Liver (tissue), 9 donors: ENCODE measurements around the gene ATP6V0A4. TPM values are rescaled to one million over a fixed set of nuclear protein-coding genes. Genes with fewer than 3 reads are reported as not detected.

Experiments
- DNase-seq: peaks from one replicate; pipeline ENCODE4 v3.0.0-alpha.2; 2017; ENCODE audit warnings: low spot score
- H3K27ac ChIP-seq, 2 donors: one replicate each; pipeline ENCODE4 v1.7.0; 2013; ENCODE audit warnings: inconsistent platforms in 2 of 2, low read length in 2 of 2, control low read depth in 1 of 2, low read depth in 1 of 2, mild to moderate bottlenecking in 1 of 2
- H3K27me3 ChIP-seq, 4 donors: one replicate each; pipeline versions ENCODE4 v1.6.1 to v1.7.0; 2013; ENCODE audit warnings: low read length in 3 of 4, inconsistent platforms in 1 of 4, mild to moderate bottlenecking in 1 of 4, moderate library complexity in 1 of 4; ENCODE audit not compliant: control insufficient read depth in 4 of 4, insufficient read depth in 4 of 4
- H3K36me3 ChIP-seq, 4 donors: one replicate each; pipeline versions ENCODE4 v1.6.1 to v1.7.0; 2013; ENCODE audit warnings: low read length in 3 of 4, mild to moderate bottlenecking in 3 of 4, low read depth in 1 of 4, moderate library complexity in 1 of 4; ENCODE audit not compliant: control insufficient read depth in 4 of 4, insufficient read depth in 3 of 4
- H3K4me1 ChIP-seq, 4 donors: one replicate each; pipeline versions ENCODE4 v1.6.1 to v1.7.0; 2013; ENCODE audit warnings: low read length in 3 of 4, mild to moderate bottlenecking in 3 of 4, moderate library complexity in 1 of 4; ENCODE audit not compliant: control insufficient read depth in 4 of 4, insufficient read depth in 4 of 4
- H3K4me3 ChIP-seq, 3 donors: one replicate each; pipeline versions ENCODE4 v1.6.1 to v1.7.0; 2013; ENCODE audit warnings: low read length in 3 of 3, control low read depth in 1 of 3, low read depth in 1 of 3, mild to moderate bottlenecking in 1 of 3
- H3K9ac ChIP-seq, 2 donors: one replicate each; pipeline ENCODE4 v1.7.0; 2013; ENCODE audit warnings: low read length in 2 of 2, mild to moderate bottlenecking in 2 of 2, moderate library complexity in 2 of 2, control low read depth in 1 of 2, low read depth in 1 of 2
- H3K9me3 ChIP-seq, 4 donors: one replicate each; pipeline versions ENCODE4 v1.6.1 to v1.7.0; 2013; ENCODE audit warnings: low read length in 3 of 4; ENCODE audit not compliant: control insufficient read depth in 4 of 4
- CTCF ChIP-seq: fragments of 150-350 bp; IDR thresholded peaks from 2 replicates; pipeline ENCODE4 v1.5.1; 2017; ENCODE audit warnings: improper control_type of control experiment, low read depth, low read length; ENCODE audit not compliant: missing input control
- EGR1 ChIP-seq, 2 donors: IDR thresholded peaks; 2 replicates each; pipeline ENCODE4 v1.6.1; 2016 to 2018; ENCODE audit warnings: antibody characterized with exemption in 2 of 2, low read depth in 2 of 2
- GABPA ChIP-seq, 2 donors: IDR thresholded peaks in 1 of 2; conservative IDR thresholded peaks in 1 of 2; 2 replicates each; pipeline ENCODE4 v1.6.1; 2016; ENCODE audit warnings: antibody characterized with exemption in 2 of 2, mild to moderate bottlenecking in 1 of 2, moderate library complexity in 1 of 2
- HNF4A ChIP-seq, 2 donors: conservative IDR thresholded peaks; 2 replicates each; pipeline ENCODE4 v1.6.1; 2016; ENCODE audit warnings: antibody characterized with exemption in 2 of 2, mild to moderate bottlenecking in 2 of 2
- HNF4G ChIP-seq: IDR thresholded peaks from 2 replicates; pipeline ENCODE4 v1.6.1; 2016; ENCODE audit warnings: antibody characterized with exemption
- JUND ChIP-seq, 2 donors: IDR thresholded peaks; 2 replicates each; pipeline ENCODE4 v1.6.1; 2016; ENCODE audit warnings: antibody characterized with exemption in 2 of 2
- MAX ChIP-seq: IDR thresholded peaks from 2 replicates; pipeline ENCODE4 v1.6.1; 2016; ENCODE audit warnings: antibody characterized with exemption
- NR2F2 ChIP-seq: IDR thresholded peaks from 2 replicates; pipeline ENCODE4 v1.6.1; 2016; ENCODE audit warnings: antibody characterized with exemption
- RAD21 ChIP-seq, 2 donors: IDR thresholded peaks; 2 replicates each; pipeline ENCODE4 v1.6.1; 2016; ENCODE audit warnings: antibody characterized with exemption in 2 of 2, mild to moderate bottlenecking in 2 of 2
- REST ChIP-seq: IDR thresholded peaks from 2 replicates; pipeline ENCODE4 v1.6.1; 2016; ENCODE audit warnings: antibody characterized with exemption, mild to moderate bottlenecking
- SP1 ChIP-seq: IDR thresholded peaks from 2 replicates; pipeline ENCODE4 v1.6.1; 2018; ENCODE audit warnings: antibody characterized with exemption, mild to moderate bottlenecking
- TAF1 ChIP-seq: conservative IDR thresholded peaks from 2 replicates; pipeline ENCODE4 v1.6.1; 2016; ENCODE audit warnings: antibody characterized with exemption, mild to moderate bottlenecking
- YY1 ChIP-seq: IDR thresholded peaks from 2 replicates; pipeline ENCODE4 v1.6.1; 2016; ENCODE audit warnings: antibody characterized with exemption, mild to moderate bottlenecking
- WGBS: extraction: QIAGEN DNeasy Blood & Tissue Kit; methylation state at CpG from one replicate; pipeline ENCODE4 v1.1.7; 2013; 5-methylcytosine and 5-hydroxymethylcytosine counted together
- polyA plus RNA-seq, 2 donors: library from polyadenylated mRNA; stranded (reverse) in 1 of 2; unstranded in 1 of 2; fragments of 200-250 nt in 1 of 2; fragments of >200 nt in 1 of 2; fragmentation: Nextera tagmentation in 1 of 2; extraction: Ambion mirVana in 1 of 2; gene quantifications; one replicate each; pipeline versions ENCODE4 v1.2.1 to v1.2.3, GENCODE V29; 2013 to 2015
- total RNA-seq, 2 donors: library from RNA; depleted of rRNA; stranded (reverse); fragments of >200 nt; gene quantifications; one replicate each; pipeline ENCODE4 v1.2.3, GENCODE V29; 2014
- TF ChIP-seq, protein P1 (sequence below): IDR thresholded peaks from 2 replicates; pipeline ENCODE4 v1.6.1; 2016; ENCODE audit warnings: antibody characterized with exemption
- TF ChIP-seq, protein P2 (sequence below): IDR thresholded peaks from 2 replicates; pipeline ENCODE4 v1.6.1; 2016; ENCODE audit warnings: antibody characterized with exemption
- donor health status: healthy.
- donor health status: healthy.
- donor health status: healthy.
- donor health status: healthy.
- donor health status: healthy.

ATP6V0A4 gene
- total and polyA plus RNA-seq, 4 donors: not detected

- no peak for DNase-seq
- Histone ChIP-seq H3K36me3 (no peaks in the 10 kb centered on the region), H3K4me1 (no peaks in the 10 kb centered on the region), H3K9ac (no peak overlapping the region), H3K27ac (no peak overlapping the region), H3K27me3 (no peaks in the 10 kb centered on the region), H3K9me3 (no peaks in the 10 kb centered on the region), H3K4me3 (no peak overlapping the region)
- WGBS: 82% methylated on average over 2 of the region's 2 CpGs
- TF ChIP-seq, protein P1, sequence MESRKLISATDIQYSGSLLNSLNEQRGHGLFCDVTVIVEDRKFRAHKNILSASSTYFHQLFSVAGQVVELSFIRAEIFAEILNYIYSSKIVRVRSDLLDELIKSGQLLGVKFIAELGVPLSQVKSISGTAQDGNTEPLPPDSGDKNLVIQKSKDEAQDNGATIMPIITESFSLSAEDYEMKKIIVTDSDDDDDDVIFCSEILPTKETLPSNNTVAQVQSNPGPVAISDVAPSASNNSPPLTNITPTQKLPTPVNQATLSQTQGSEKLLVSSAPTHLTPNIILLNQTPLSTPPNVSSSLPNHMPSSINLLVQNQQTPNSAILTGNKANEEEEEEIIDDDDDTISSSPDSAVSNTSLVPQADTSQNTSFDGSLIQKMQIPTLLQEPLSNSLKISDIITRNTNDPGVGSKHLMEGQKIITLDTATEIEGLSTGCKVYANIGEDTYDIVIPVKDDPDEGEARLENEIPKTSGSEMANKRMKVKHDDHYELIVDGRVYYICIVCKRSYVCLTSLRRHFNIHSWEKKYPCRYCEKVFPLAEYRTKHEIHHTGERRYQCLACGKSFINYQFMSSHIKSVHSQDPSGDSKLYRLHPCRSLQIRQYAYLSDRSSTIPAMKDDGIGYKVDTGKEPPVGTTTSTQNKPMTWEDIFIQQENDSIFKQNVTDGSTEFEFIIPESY: no peak
- TF ChIP-seq GABPA (IDR thresholded peaks at IDR 0.05 in 1 of 2, conservative IDR thresholded peaks at IDR 0.05 in 1 of 2) (no peak), YY1 (no peak), CTCF (no peak), NR2F2 (no peak), RAD21 (IDR thresholded peaks at IDR 0.05) (no peak), EGR1 (IDR thresholded peaks at IDR 0.05; ENCODE audit: low read depth in 2 of 2) (no peak), HNF4G (no peak), JUND (IDR thresholded peaks at IDR 0.05) (no peak), TAF1 (no peak), MAX (no peak), HNF4A (conservative IDR thresholded peaks at IDR 0.05) (no peak), REST (no peak)
- TF ChIP-seq, protein P2, sequence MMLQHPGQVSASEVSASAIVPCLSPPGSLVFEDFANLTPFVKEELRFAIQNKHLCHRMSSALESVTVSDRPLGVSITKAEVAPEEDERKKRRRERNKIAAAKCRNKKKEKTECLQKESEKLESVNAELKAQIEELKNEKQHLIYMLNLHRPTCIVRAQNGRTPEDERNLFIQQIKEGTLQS: no peak
Measured at GRCh38 chr7:138781004-138781403, 17.0 kb downstream of the ATP6V0A4 start.

GRCh38 chr7:138776166-138776833 is 21.7 kb downstream of the ATP6V0A4 start:
- no peak overlapping the region for H3K9ac ChIP-seq
- no peak overlapping the region for H3K27ac ChIP-seq
- no peaks in the 10 kb centered on the region for H3K4me1 ChIP-seq
- no peak for DNase-seq
- no peak overlapping the region for H3K4me3 ChIP-seq
- no peaks in the 10 kb centered on the region for H3K27me3 ChIP-seq
- 71% methylated on average over 10 of the region's 10 CpGs for WGBS
- no peaks in the 10 kb centered on the region for H3K9me3 ChIP-seq
- TF ChIP-seq HNF4A (conservative IDR thresholded peaks at IDR 0.05) (no peak), GABPA (IDR thresholded peaks at IDR 0.05 in 1 of 2, conservative IDR thresholded peaks at IDR 0.05 in 1 of 2) (no peak), REST (no peak), SP1 (no peak), EGR1 (IDR thresholded peaks at IDR 0.05; ENCODE audit: low read depth in 2 of 2) (no peak), TAF1 (no peak)
- H3K36me3 ChIP-seq: no peaks in the 10 kb centered on the region
